Measurements from ENCODE around the gene CCDC34.

Gene CCDC34

GRCh38 chr11:27354359-27354965 lies 8.6 kb downstream of the CCDC34 start:
- Histone ChIP-seq H3K9me2 (replicated peaks; ENCODE audit: low read depth, low read length) (no peaks in the 10 kb centered on the region), H3K9ac (ENCODE audit: low read depth, low read length, poor library complexity, severe bottlenecking) (no peak overlapping the region), H3K36me3 (ENCODE audit: insufficient read depth, low read length) (peaks cover 7% of the 10 kb centered on the region; the same call in 1 of the 2 replicates), H4K20me1 (ENCODE audit: insufficient read depth, low read length, poor library complexity, severe bottlenecking) (no peaks in the 10 kb centered on the region), H3K4me3 (ENCODE audit: low read length, poor library complexity, severe bottlenecking) (no peak overlapping the region), H3K9me3 (ENCODE audit: insufficient read depth, low read depth, low read length) (no peaks in the 10 kb centered on the region), H3K4me2 (ENCODE audit: low read depth, low read length, poor library complexity, severe bottlenecking) (peak overlapping the region; percentile 26), H3K79me2 (ENCODE audit: insufficient read depth, low read length) (peaks cover 5% of the 10 kb centered on the region; the same call in 1 of the 2 replicates), H3K27me3 (ENCODE audit: insufficient read depth, low read length, poor library complexity, severe bottlenecking) (no peaks in the 10 kb centered on the region), H3F3A (ENCODE audit: low read depth) (no peaks in the 10 kb centered on the region; the same call in 1 of the 2 replicates), H2AFZ (ENCODE audit: low read length) (no peak overlapping the region), H3K4me1 (ENCODE audit: insufficient read depth, low read length, poor library complexity, severe bottlenecking) (peaks cover 38% of the 10 kb centered on the region)
- TF ChIP-seq CTCF (conservative IDR thresholded peaks at IDR 0.05; ENCODE audit: low read length) (no peak), EZH2phosphoT487 (IDR thresholded peaks at IDR 0.05; ENCODE audit: borderline replicate concordance) (no peak)

- no peaks in the 10 kb centered on the region for H3K27me3 ChIP-seq (ENCODE audit: insufficient read depth, low read length, poor library complexity, severe bottlenecking)
- peaks cover 5% of the 10 kb centered on the region; the same call in 1 of the 2 replicates for H3K79me2 ChIP-seq (ENCODE audit: insufficient read depth, low read length)
- H3F3A ChIP-seq (ENCODE audit: low read depth): no peaks in the 10 kb centered on the region; the same call in 1 of the 2 replicates
- TF ChIP-seq CTCF (conservative IDR thresholded peaks at IDR 0.05; ENCODE audit: low read length): no peak
- no peak for TF ChIP-seq EZH2phosphoT487 (IDR thresholded peaks at IDR 0.05; ENCODE audit: borderline replicate concordance)
- no peaks in the 10 kb centered on the region for H4K20me1 ChIP-seq (ENCODE audit: insufficient read depth, low read length, poor library complexity, severe bottlenecking)
- no peak overlapping the region for H2AFZ ChIP-seq (ENCODE audit: low read length)
- no peaks in the 10 kb centered on the region for H3K9me2 ChIP-seq (replicated peaks; ENCODE audit: low read depth, low read length)
- H3K4me3 ChIP-seq (ENCODE audit: low read length, poor library complexity, severe bottlenecking): no peak overlapping the region
- H3K4me1 ChIP-seq (ENCODE audit: insufficient read depth, low read length, poor library complexity, severe bottlenecking): peaks cover 32% of the 10 kb centered on the region
- no peaks in the 10 kb centered on the region for H3K9me3 ChIP-seq (ENCODE audit: insufficient read depth, low read depth, low read length)
- H3K36me3 ChIP-seq (ENCODE audit: insufficient read depth, low read length): peaks cover 7% of the 10 kb centered on the region; the same call in 1 of the 2 replicates
- no peak overlapping the region for H3K9ac ChIP-seq (ENCODE audit: low read depth, low read length, poor library complexity, severe bottlenecking)
- H3K4me2 ChIP-seq (ENCODE audit: low read depth, low read length, poor library complexity, severe bottlenecking): peak overlapping the region; percentile 26
Observed at GRCh38 chr11:27353593-27354358, 9.2 kb downstream of the CCDC34 start.

GRCh38 chr11:27352781-27353180 lies 10.2 kb downstream of the CCDC34 start:
- H3K4me1 ChIP-seq (ENCODE audit: insufficient read depth, low read length, poor library complexity, severe bottlenecking): peaks cover 23% of the 10 kb centered on the region
- H3K9me3 ChIP-seq (ENCODE audit: insufficient read depth, low read depth, low read length): no peaks in the 10 kb centered on the region
- H3F3A ChIP-seq (ENCODE audit: low read depth): no peaks in the 10 kb centered on the region; the same call in 1 of the 2 replicates
- no peak overlapping the region for H3K9ac ChIP-seq (ENCODE audit: low read depth, low read length, poor library complexity, severe bottlenecking)
- no peaks in the 10 kb centered on the region for H3K27me3 ChIP-seq (ENCODE audit: insufficient read depth, low read length, poor library complexity, severe bottlenecking)
- no peaks in the 10 kb centered on the region; the same call in 1 of the 2 replicates for H3K79me2 ChIP-seq (ENCODE audit: insufficient read depth, low read length)
- no peak overlapping the region for H3K4me2 ChIP-seq (ENCODE audit: low read depth, low read length, poor library complexity, severe bottlenecking)
- TF ChIP-seq EZH2phosphoT487 (IDR thresholded peaks at IDR 0.05; ENCODE audit: borderline replicate concordance) (no peak), CTCF (conservative IDR thresholded peaks at IDR 0.05; ENCODE audit: low read length) (no peak)
- H3K4me3 ChIP-seq (ENCODE audit: low read length, poor library complexity, severe bottlenecking): no peak overlapping the region
- no peak overlapping the region for H2AFZ ChIP-seq (ENCODE audit: low read length)
- H4K20me1 ChIP-seq (ENCODE audit: insufficient read depth, low read length, poor library complexity, severe bottlenecking): no peaks in the 10 kb centered on the region
- peaks cover 15% of the 10 kb centered on the region; the same call in 1 of the 2 replicates for H3K36me3 ChIP-seq (ENCODE audit: insufficient read depth, low read length)
- no peaks in the 10 kb centered on the region for H3K9me2 ChIP-seq (replicated peaks; ENCODE audit: low read depth, low read length)
